Hepatocyte (in vitro differentiated cells): ENCODE results near the gene INPP5F.

ENCODE experiments used
- CTCF ChIP-seq: fragments of 200-600 bp; sonication (generic); IDR thresholded peaks from 2 replicates; pipeline ENCODE4 v1.5.1; 2016; ENCODE audit warnings: antibody characterized with exemption, mild to moderate bottlenecking; ENCODE audit not compliant: poor library complexity
- EZH2 ChIP-seq: fragments of 200-600 bp; sonication (generic); IDR thresholded peaks from 2 replicates; pipeline ENCODE4 v1.6.1; 2016; ENCODE audit warnings: antibody characterized with exemption, mild to moderate bottlenecking, borderline replicate concordance
- EZH2phosphoT487 ChIP-seq: fragments of 200-600 bp; sonication (generic); IDR thresholded peaks from one replicate; pipeline ENCODE4 v1.6.1; 2018; ENCODE audit warnings: antibody characterized with exemption, mild to moderate bottlenecking, low read depth, moderate library complexity; ENCODE audit not compliant: unreplicated experiment, severe bottlenecking

GRCh38 chr10:119705434-119705831, 20.4 kb upstream of the INPP5F start:
- TF ChIP-seq CTCF: no peak
- TF ChIP-seq EZH2: no peak
- no peak for TF ChIP-seq EZH2phosphoT487
